Heart right ventricle (tissue), 16 donors: ENCODE data around the gene RGMA. TPM values are rescaled to one million over a fixed set of nuclear protein-coding genes. Genes with fewer than 3 reads are reported as not detected.

Source experiments
- ATAC-seq, 8 donors: fragments of 200-7000 bp; cut with Tn5 transposase; one replicate each; pipeline ENCODE4 v1.9.1; 2020; ENCODE audit warnings: mild to moderate bottlenecking in 8 of 8, moderate library complexity in 8 of 8, moderate number of reproducible peaks in 1 of 8
- DNase-seq, 2 donors: peaks; one replicate each; pipeline ENCODE4 v3.0.0-alpha.2; 2020
- H3K27ac ChIP-seq, 10 donors: fragments of 200-600 bp; sonication (generic) in 2 of 10; one replicate each; pipeline versions ENCODE4 v1.5.0 to v1.8.0; 2020 to 2022; ENCODE audit warnings: mild to moderate bottlenecking in 3 of 10
- H3K27me3 ChIP-seq, 7 donors: fragments of 200-600 bp; one replicate each; pipeline ENCODE4 v1.8.0; 2021 to 2022; ENCODE audit warnings: mild to moderate bottlenecking in 2 of 7
- H3K36me3 ChIP-seq, 9 donors: fragments of 200-600 bp; sonication (generic) in 1 of 9; one replicate each; pipeline versions ENCODE4 v1.5.0 to v1.8.0; 2020 to 2022; ENCODE audit warnings: mild to moderate bottlenecking in 2 of 9
- H3K4me1 ChIP-seq, 9 donors: fragments of 200-600 bp; sonication (generic) in 1 of 9; one replicate each; pipeline versions ENCODE4 v1.5.0 to v1.8.0; 2020 to 2022; ENCODE audit warnings: mild to moderate bottlenecking in 4 of 9
- H3K4me3 ChIP-seq, 10 donors: fragments of 200-600 bp; sonication (generic) in 2 of 10; one replicate each; pipeline versions ENCODE4 v1.5.0 to v1.8.0; 2020 to 2022; ENCODE audit warnings: mild to moderate bottlenecking in 7 of 10, moderate library complexity in 2 of 10
- H3K9me3 ChIP-seq, 11 donors: fragments of 200-600 bp in 10 of 11; sonication (generic) in 2 of 11; one replicate each; pipeline versions ENCODE4 v1.5.0 to v1.8.0; 2013 to 2022; ENCODE audit warnings: mild to moderate bottlenecking in 2 of 11, control low read depth in 1 of 11, moderate library complexity in 1 of 11
- WGBS, 2 donors: extraction: QIAGEN DNeasy Blood & Tissue Kit; methylation state at CpG; one replicate each; pipeline ENCODE4 v1.1.7; 2013; ENCODE audit warnings: inconsistent platforms in 1 of 2; 5-methylcytosine and 5-hydroxymethylcytosine counted together
- intact Hi-C, 10 donors: fragments of 100-400 bp; cut with DNase I; formaldehyde crosslinking; loops; one replicate each; pipeline versions ENCODE4 v1.11.1 to v1.14.2; 2022
- polyA plus RNA-seq, 2 donors: library from polyadenylated mRNA; stranded (reverse); fragments of 200-250 nt; gene quantifications; one replicate each; pipeline ENCODE4 v1.2.3, GENCODE V29; 2013
- total RNA-seq, 10 donors: library from RNA; stranded (reverse); fragmentation: NEBNext Ultra II Directional in 3 of 10; extraction: Animal tissue kit (Norgen Biotek cat#: 25700) in 3 of 10; gene quantifications; one replicate each; pipeline versions ENCODE4 v1.2.1 to v1.2.4, GENCODE V29; 2021 to 2023
- TF ChIP-seq, protein P1 (sequence below), 9 donors: fragments of 200-600 bp; sonication (generic) in 2 of 9; IDR thresholded peaks; one replicate each; pipeline versions ENCODE4 v1.5.0 to v1.8.0; 2021 to 2022; ENCODE audit warnings: antibody characterized with exemption in 9 of 9, mild to moderate bottlenecking in 5 of 9, moderate library complexity in 1 of 9
- donor health status: Arrhythmogenic right ventricular cardiomyopathy.
- donor health status: ischemic (EF 13 %, LVEDD 7.1; RV severe dilation, severe dysfunction).
- donor health status: healthy with polysubstance abuse.
- donor health status: DM: no; HTN: yes; CAD: no.
- donor health status: DM: no; HTN: no; CAD: no.
- donor health status: ischemic (EF 25% LVEDD 6.9; RV normal size, moderate dysfunction).
- donor health status: ischemic (EF 25% LVEDD 5.7; RV mildly dilated, moderate dysfunction).
- donor health status: healthy.
- donor health status: DM: yes; HTN: yes; CAD: no.
- donor health status: Ischemic cardiomyopathy.
- donor health status: ischemic (EF 35%, LVEDD 5.7; RV mildly dilated, moderate dysfunction).
- donor health status: nonischemic (EF 11% LVEDD 7.7; RV severe dilation, severe dysfunction).
- donor health status: DM: yes; HTN: yes; CAD: no.
- donor health status: PGD.
- donor health status: ischemic (EF 29% LVEDD 5.4; RV normal size, mild dysfunction).
- donor health status: nonischemic (EF 23%, LVEDD 6.1; RV moderate dilation, normal function).

Gene RGMA
- total and polyA plus RNA-seq, 12 donors, result 4.9 to 33.8 (median 10.7) TPM

- intact Hi-C loops, result loop anchor here in 1 of 10 donors (10.0 kb wide), 1 partner anchor 208 kb away; no protein-coding TSS in a partner anchor
- TF ChIP-seq, protein P1, sequence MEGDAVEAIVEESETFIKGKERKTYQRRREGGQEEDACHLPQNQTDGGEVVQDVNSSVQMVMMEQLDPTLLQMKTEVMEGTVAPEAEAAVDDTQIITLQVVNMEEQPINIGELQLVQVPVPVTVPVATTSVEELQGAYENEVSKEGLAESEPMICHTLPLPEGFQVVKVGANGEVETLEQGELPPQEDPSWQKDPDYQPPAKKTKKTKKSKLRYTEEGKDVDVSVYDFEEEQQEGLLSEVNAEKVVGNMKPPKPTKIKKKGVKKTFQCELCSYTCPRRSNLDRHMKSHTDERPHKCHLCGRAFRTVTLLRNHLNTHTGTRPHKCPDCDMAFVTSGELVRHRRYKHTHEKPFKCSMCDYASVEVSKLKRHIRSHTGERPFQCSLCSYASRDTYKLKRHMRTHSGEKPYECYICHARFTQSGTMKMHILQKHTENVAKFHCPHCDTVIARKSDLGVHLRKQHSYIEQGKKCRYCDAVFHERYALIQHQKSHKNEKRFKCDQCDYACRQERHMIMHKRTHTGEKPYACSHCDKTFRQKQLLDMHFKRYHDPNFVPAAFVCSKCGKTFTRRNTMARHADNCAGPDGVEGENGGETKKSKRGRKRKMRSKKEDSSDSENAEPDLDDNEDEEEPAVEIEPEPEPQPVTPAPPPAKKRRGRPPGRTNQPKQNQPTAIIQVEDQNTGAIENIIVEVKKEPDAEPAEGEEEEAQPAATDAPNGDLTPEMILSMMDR (IDR thresholded peaks at IDR 0.05), result no peak
These were observed 76.2 kb downstream of the RGMA start for GRCh38 chr15:93012786-93013185.

GRCh38 chr15:93007994-93008393 lies 81.0 kb downstream of the RGMA start:
- no peak for DNase-seq
- H3K36me3 ChIP-seq, result peaks cover 0 to 100% (median 71%) of the 10 kb centered on the region in 9 donors
- WGBS, 2 donors, result 92 to 96% methylated on average over 3 of the region's 3 CpGs
- intact Hi-C loops, result loop anchor here in 1 of 10 donors (10.0 kb wide), 1 partner anchor 203 kb away; no protein-coding TSS in a partner anchor
- ATAC-seq, result no peak
- no peaks in the 10 kb centered on the region for H3K4me1 ChIP-seq
- H3K27me3 ChIP-seq, result no peaks in the 10 kb centered on the region
- H3K9me3 ChIP-seq, result no peaks in the 10 kb centered on the region
- H3K27ac ChIP-seq, result no peak overlapping the region
- TF ChIP-seq, protein P1 (IDR thresholded peaks at IDR 0.05), result no peak
- no peak overlapping the region for H3K4me3 ChIP-seq

More at GRCh38 chr15:93012786-93013185, 76.2 kb downstream of the RGMA start:
- no peak overlapping the region for H3K27ac ChIP-seq
- ATAC-seq (no peak), DNase-seq (no peak)
- H3K4me1 ChIP-seq, result no peaks in the 10 kb centered on the region
- 96 to 100% methylated on average over 1 of the region's 1 CpG for WGBS, 2 donors
- H3K36me3 ChIP-seq, result peaks cover 7 to 100% (median 94%) of the 10 kb centered on the region in 9 donors
- no peaks in the 10 kb centered on the region for H3K27me3 ChIP-seq
- H3K4me3 ChIP-seq, result no peak overlapping the region
- no peaks in the 10 kb centered on the region for H3K9me3 ChIP-seq

GRCh38 chr15:93005133-93005532 lies 83.9 kb downstream of the RGMA start:
- H3K4me1 ChIP-seq, result peaks cover 0 to 6% (median 0%) of the 10 kb centered on the region in 9 donors
- DNase-seq (no peak), ATAC-seq (peak in 1 of 8 donors; percentile 27)
- no peak overlapping the region for H3K27ac ChIP-seq
- H3K9me3 ChIP-seq, result no peaks in the 10 kb centered on the region
- intact Hi-C loops, result loop anchor here in 1 of 10 donors (10.0 kb wide), 1 partner anchor 200 kb away; no protein-coding TSS in a partner anchor
- H3K27me3 ChIP-seq, result no peaks in the 10 kb centered on the region
- no peak overlapping the region for H3K4me3 ChIP-seq
- TF ChIP-seq, protein P1 (IDR thresholded peaks at IDR 0.05), result no peak
- H3K36me3 ChIP-seq, result peaks cover 0 to 100% (median 76%) of the 10 kb centered on the region in 9 donors
- 78 to 82% methylated on average over 4 of the region's 4 CpGs for WGBS, 2 donors

DNA sequence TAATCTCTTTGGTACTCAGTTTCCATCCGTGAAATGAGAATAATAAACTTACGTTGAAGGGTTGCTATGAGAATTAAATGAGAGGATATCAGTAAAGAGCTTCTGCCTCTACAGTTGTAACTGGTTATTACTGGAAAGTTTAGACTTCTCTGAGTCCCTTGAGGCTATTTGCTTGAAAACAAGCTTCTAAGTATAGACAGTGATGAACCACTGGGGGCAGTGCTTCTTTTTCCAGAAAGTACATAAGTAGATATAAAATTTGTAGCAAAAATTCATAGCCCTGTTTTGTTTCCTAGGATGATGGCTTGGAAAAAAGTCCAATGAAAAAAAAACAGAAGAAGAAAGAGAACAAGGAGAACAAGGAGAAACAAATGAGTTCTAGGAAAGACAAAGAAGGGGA lies 87.1 kb downstream of the RGMA start:
- Histone ChIP-seq H3K4me1 (peaks cover 0 to 6% (median 0%) of the 10 kb centered on the region in 9 donors), H3K36me3 (peaks cover 0 to 100% (median 84%) of the 10 kb centered on the region in 9 donors), H3K27ac (peak overlapping the region in 2 of 10 donors; percentile 30), H3K27me3 (no peaks in the 10 kb centered on the region), H3K9me3 (no peaks in the 10 kb centered on the region), H3K4me3 (no peak overlapping the region)
- DNase-seq (no peak), ATAC-seq (peak in 3 of 8 donors; percentile 25 to 58 (median 46))
- WGBS, 2 donors, result 82 to 87% methylated on average over 2 of the region's 2 CpGs
- intact Hi-C loops, result loop anchor here in 1 of 10 donors (10.0 kb wide), 1 partner anchor 197 kb away; no protein-coding TSS in a partner anchor
- TF ChIP-seq, protein P1 (IDR thresholded peaks at IDR 0.05), result peak in 5 of 9 donors; percentile 15 to 39 (median 23)
